Progenitor cell of endocrine pancreas (in vitro differentiated cells): ENCODE data around the gene BIN1. TPM values are rescaled to one million over a fixed set of nuclear protein-coding genes. Genes with fewer than 3 reads are reported as not detected.

Experiments
- DNase-seq: peaks from one replicate; pipeline ENCODE4 v3.0.0; 2021; ENCODE audit warnings: low spot score; ENCODE audit not compliant: unreplicated experiment
- H3K27ac Mint-ChIP-seq: 2 replicates; pipeline ENCODE4 v1.8.0; 2021; ENCODE audit warnings: mild to moderate bottlenecking, moderate library complexity, mixed read lengths
- H3K27me3 Mint-ChIP-seq: 2 replicates; pipeline ENCODE4 v1.8.0; 2021; ENCODE audit warnings: mixed read lengths
- H3K36me3 Mint-ChIP-seq: 2 replicates; pipeline ENCODE4 v1.8.0; 2022; ENCODE audit warnings: mixed read lengths; ENCODE audit not compliant: insufficient read depth
- H3K4me1 Mint-ChIP-seq: 2 replicates; pipeline ENCODE4 v1.8.0; 2021; ENCODE audit warnings: low read depth, mixed read lengths
- H3K4me3 Mint-ChIP-seq: 2 replicates; pipeline ENCODE4 v1.8.0; 2021; ENCODE audit warnings: low read depth, mild to moderate bottlenecking, moderate library complexity, mixed read lengths
- H3K9me3 Mint-ChIP-seq: 2 replicates; pipeline ENCODE4 v1.8.0; 2021; ENCODE audit warnings: low read depth, mixed read lengths
- CTCF ChIP-seq: fragments of 200-600 bp; sonication (generic); IDR thresholded peaks from one replicate; pipeline ENCODE4 v1.5.0; 2021; ENCODE audit warnings: antibody characterized with exemption, mild to moderate bottlenecking; ENCODE audit not compliant: unreplicated experiment
- total RNA-seq: library from RNA; stranded (reverse); gene quantifications from 2 replicates; pipeline ENCODE4 v1.2.1, GENCODE V29; 2021

The BIN1 gene
- total RNA-seq, 1 donor from 2014 or later: 66.0 TPM

- Mint-ChIP-seq H3K4me3 (no peak overlapping the region), H3K36me3 (peaks cover 4% of the 10 kb centered on the region), H3K27ac (no peak overlapping the region), H3K4me1 (no peaks in the 10 kb centered on the region), H3K9me3 (no peaks in the 10 kb centered on the region), H3K27me3 (no peaks in the 10 kb centered on the region)
- no peak for TF ChIP-seq CTCF
- no peak for DNase-seq
Observed at GRCh38 chr2:127059559-127059958, 47.4 kb downstream of the BIN1 start.

- Mint-ChIP-seq H3K9me3 (no peaks in the 10 kb centered on the region), H3K36me3 (peaks cover 4% of the 10 kb centered on the region), H3K27ac (no peak overlapping the region), H3K4me3 (no peak overlapping the region), H3K27me3 (no peaks in the 10 kb centered on the region), H3K4me1 (peaks cover 1% of the 10 kb centered on the region)
- TF ChIP-seq CTCF: no peak
- DNase-seq: no peak
Observed at GRCh38 chr2:127058954-127059252, 48.1 kb downstream of the BIN1 start.

GRCh38 chr2:127058246-127058953 lies 48.6 kb downstream of the BIN1 start:
- Mint-ChIP-seq H3K4me3 (no peak overlapping the region), H3K27ac (no peak overlapping the region), H3K4me1 (peaks cover 1% of the 10 kb centered on the region), H3K36me3 (peaks cover 4% of the 10 kb centered on the region), H3K27me3 (no peaks in the 10 kb centered on the region), H3K9me3 (no peaks in the 10 kb centered on the region)
- no peak for TF ChIP-seq CTCF
- no peak for DNase-seq

GRCh38 chr2:127057371-127058245 lies 49.3 kb downstream of the BIN1 start:
- no peaks in the 10 kb centered on the region for H3K27me3 Mint-ChIP-seq
- no peak overlapping the region for H3K4me3 Mint-ChIP-seq
- peak overlapping the region; percentile 23 for H3K27ac Mint-ChIP-seq
- no peak for TF ChIP-seq CTCF
- H3K9me3 Mint-ChIP-seq: no peaks in the 10 kb centered on the region
- no peak for DNase-seq
- peaks cover 1% of the 10 kb centered on the region for H3K4me1 Mint-ChIP-seq
- H3K36me3 Mint-ChIP-seq: peaks cover 3% of the 10 kb centered on the region

GRCh38 chr2:127056631-127057370 lies 50.2 kb downstream of the BIN1 start:
- TF ChIP-seq CTCF: no peak
- peaks cover 1% of the 10 kb centered on the region for H3K4me1 Mint-ChIP-seq
- H3K4me3 Mint-ChIP-seq: no peak overlapping the region
- no peak for DNase-seq
- peak overlapping the region; percentile 23 for H3K27ac Mint-ChIP-seq
- H3K27me3 Mint-ChIP-seq: no peaks in the 10 kb centered on the region
- peaks cover 3% of the 10 kb centered on the region for H3K36me3 Mint-ChIP-seq
- H3K9me3 Mint-ChIP-seq: no peaks in the 10 kb centered on the region
